Glutamatergic neuron (in vitro differentiated cells): ENCODE results near the gene ADORA1. TPM values are rescaled to one million over a fixed set of nuclear protein-coding genes. Genes with fewer than 3 reads are reported as not detected.

Experiments used
- DNase-seq: peaks from one replicate; pipeline ENCODE4 v3.0.0; 2022
- H3K27ac Mint-ChIP-seq: one replicate; pipeline ENCODE4 v1.8.0; 2020; ENCODE audit warnings: mild to moderate bottlenecking, mixed read lengths, inconsistent platforms; ENCODE audit not compliant: unreplicated experiment
- H3K27me3 Mint-ChIP-seq: one replicate; pipeline ENCODE4 v1.8.0; 2020; ENCODE audit warnings: mild to moderate bottlenecking, moderate library complexity, mixed read lengths, inconsistent platforms; ENCODE audit not compliant: unreplicated experiment
- H3K36me3 Mint-ChIP-seq: one replicate; pipeline ENCODE4 v1.8.0; 2020; ENCODE audit warnings: mild to moderate bottlenecking, mixed read lengths, inconsistent platforms; ENCODE audit not compliant: unreplicated experiment
- H3K4me1 Mint-ChIP-seq: one replicate; pipeline ENCODE4 v1.8.0; 2020; ENCODE audit warnings: mild to moderate bottlenecking, low read depth, mixed read lengths, inconsistent platforms; ENCODE audit not compliant: unreplicated experiment
- H3K4me3 Mint-ChIP-seq: one replicate; pipeline ENCODE4 v1.8.0; 2020; ENCODE audit warnings: mild to moderate bottlenecking, mixed read lengths, inconsistent platforms; ENCODE audit not compliant: unreplicated experiment
- H3K9me3 Mint-ChIP-seq: one replicate; pipeline ENCODE4 v1.8.0; 2020; ENCODE audit warnings: mild to moderate bottlenecking, moderate library complexity, mixed read lengths, inconsistent platforms; ENCODE audit not compliant: unreplicated experiment
- total RNA-seq: library from RNA; stranded (reverse); fragmentation: NEBNext Ultra II Directional; extraction: Animal tissue kit (Norgen Biotek cat#: 25700); gene quantifications from one replicate; pipeline ENCODE4 v1.2.1, GENCODE V29; 2021; ENCODE audit not compliant: unreplicated experiment
- TF ChIP-seq, protein P1 (sequence below): fragments of 200-600 bp; sonication (generic); IDR thresholded peaks from one replicate; pipeline ENCODE4 v1.5.0; 2021; ENCODE audit not compliant: partially characterized antibody, unreplicated experiment

ADORA1 gene
- total RNA-seq, 1 donor from 2014 or later, result 1.2 TPM

DNA sequence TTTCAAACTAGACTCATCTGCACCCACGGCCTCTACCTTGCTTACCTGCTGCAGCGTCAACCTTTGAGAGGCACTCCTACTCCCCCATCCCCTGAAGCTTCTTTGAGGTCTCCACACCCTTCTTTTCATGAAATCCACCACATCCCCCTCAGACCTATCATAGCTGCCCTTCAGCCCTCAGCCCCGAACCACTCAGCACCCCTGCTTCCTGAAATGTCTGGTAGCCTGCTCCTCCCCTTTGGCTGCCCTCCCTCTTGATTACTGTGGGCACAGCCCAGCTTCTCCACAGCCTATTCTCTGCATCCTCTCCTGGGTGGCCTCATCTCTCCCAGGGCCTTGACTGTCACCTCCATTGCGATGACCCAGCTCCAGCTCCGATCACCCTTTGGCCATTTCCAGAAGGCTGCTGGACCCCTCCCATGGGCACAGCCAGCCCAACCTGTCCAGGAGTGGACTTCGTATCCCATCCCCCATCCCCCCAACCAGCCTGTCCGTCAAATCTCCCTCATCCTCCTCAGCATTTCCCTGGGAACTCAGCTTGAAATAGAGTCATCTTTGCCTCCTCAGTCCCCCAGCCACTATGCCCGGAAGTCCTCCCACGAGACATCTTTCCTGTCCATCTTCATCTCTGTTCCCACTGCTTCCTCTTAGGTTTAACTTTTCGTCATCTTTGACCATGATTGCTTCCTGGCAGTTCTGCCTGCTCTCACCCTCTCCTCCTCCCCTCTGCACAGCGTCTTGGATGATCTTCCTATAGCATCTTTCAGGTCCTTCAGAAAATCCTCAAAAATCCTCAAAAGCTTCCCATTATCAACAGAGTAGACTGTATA lies 6.1 kb upstream of the ADORA1 start:
- Mint-ChIP-seq H3K9me3 (peaks cover 5% of the 10 kb centered on the region), H3K27ac (no peak overlapping the region), H3K27me3 (peaks cover 10% of the 10 kb centered on the region), H3K36me3 (no peaks in the 10 kb centered on the region), H3K4me3 (no peak overlapping the region), H3K4me1 (peaks cover 7% of the 10 kb centered on the region)
- no peak for DNase-seq
- TF ChIP-seq, protein P1, sequence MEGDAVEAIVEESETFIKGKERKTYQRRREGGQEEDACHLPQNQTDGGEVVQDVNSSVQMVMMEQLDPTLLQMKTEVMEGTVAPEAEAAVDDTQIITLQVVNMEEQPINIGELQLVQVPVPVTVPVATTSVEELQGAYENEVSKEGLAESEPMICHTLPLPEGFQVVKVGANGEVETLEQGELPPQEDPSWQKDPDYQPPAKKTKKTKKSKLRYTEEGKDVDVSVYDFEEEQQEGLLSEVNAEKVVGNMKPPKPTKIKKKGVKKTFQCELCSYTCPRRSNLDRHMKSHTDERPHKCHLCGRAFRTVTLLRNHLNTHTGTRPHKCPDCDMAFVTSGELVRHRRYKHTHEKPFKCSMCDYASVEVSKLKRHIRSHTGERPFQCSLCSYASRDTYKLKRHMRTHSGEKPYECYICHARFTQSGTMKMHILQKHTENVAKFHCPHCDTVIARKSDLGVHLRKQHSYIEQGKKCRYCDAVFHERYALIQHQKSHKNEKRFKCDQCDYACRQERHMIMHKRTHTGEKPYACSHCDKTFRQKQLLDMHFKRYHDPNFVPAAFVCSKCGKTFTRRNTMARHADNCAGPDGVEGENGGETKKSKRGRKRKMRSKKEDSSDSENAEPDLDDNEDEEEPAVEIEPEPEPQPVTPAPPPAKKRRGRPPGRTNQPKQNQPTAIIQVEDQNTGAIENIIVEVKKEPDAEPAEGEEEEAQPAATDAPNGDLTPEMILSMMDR, result no peak

DNA sequence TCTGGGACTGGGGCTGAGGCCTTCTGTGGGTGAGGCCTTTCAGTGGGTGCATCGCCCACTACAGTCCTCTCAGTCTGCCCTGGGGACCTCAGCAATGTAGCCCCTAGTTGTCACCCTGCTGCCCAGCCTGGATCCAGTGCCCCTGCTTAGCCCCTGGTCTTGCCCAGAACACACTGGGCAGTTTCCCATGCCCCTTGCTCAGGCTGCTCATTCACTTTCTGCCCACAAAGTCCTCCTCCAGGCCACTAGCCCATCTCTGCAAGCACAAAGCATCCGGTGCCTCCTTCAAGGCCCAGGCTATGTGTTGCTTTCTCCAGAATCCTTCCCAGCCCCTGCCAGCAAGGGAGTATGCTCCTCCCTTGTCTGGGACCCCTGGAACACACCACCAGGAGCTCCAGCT lies 5.4 kb upstream of the ADORA1 start:
- Mint-ChIP-seq H3K36me3 (no peaks in the 10 kb centered on the region), H3K27me3 (peaks cover 15% of the 10 kb centered on the region), H3K9me3 (peaks cover 5% of the 10 kb centered on the region), H3K4me3 (no peak overlapping the region), H3K4me1 (peaks cover 11% of the 10 kb centered on the region), H3K27ac (no peak overlapping the region)
- DNase-seq, result no peak
- TF ChIP-seq, protein P1, result no peak

DNA sequence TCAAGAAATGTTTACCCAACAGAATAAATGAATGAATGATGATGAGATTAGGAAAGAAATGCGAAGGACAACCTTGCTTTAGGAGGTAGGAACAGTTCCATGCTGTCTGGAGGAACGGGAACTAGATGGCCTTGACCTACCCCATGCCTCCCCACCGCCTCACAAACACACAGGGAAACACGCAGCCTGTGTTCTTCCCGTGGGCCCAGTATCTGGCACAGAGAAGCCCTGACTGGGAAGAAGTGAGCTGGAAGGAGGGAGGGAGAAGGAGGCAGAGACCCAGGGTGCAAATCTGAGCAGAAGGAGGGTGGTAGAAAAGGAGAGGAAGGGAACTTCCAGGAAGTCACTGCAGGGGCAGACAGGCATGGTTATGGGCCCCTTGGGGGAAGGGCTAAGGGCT lies 3.5 kb upstream of the ADORA1 start:
- Mint-ChIP-seq H3K36me3 (no peaks in the 10 kb centered on the region), H3K27ac (no peak overlapping the region), H3K9me3 (peaks cover 4% of the 10 kb centered on the region), H3K4me1 (peaks cover 11% of the 10 kb centered on the region), H3K4me3 (no peak overlapping the region), H3K27me3 (peaks cover 21% of the 10 kb centered on the region)
- TF ChIP-seq, protein P1, result no peak
- DNase-seq, result no peak

DNA sequence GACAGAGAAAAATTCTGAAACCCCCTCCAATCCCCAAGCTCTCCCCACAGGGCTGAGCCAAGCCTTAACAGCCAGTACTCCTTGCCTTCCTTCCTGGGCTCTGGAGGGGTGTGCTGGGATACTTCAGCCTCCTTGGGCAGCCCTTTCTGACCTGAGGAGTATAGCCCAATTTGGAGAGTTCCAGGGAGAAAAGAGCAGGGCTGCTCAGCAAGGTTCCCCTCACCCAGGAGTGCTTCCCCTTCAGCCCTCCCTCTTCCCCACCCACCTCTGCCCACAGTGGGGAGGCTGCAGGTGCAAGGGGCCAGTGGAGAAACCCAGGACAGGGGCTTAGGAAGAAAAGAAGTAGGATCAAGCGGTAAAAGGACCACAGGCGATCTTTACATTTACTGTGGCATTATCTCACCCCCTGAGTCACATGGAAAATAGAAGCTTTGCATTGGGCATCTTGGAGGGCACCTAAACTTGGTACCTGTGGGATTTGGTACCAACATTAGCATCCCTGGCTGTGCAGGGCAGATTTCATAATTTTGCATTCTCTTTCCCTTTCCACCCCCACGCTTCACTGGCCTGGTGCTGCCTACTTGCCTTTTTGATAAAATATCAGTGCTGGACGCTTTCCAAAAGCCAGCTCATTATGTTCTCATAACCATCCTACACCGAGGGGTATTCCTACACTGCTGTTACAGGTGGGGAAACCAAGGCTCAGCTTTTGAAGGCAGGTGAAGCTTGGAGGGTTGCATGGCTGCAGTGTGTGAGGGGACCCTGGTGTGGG lies 2.8 kb upstream of the ADORA1 start:
- H3K4me3 Mint-ChIP-seq, result no peak overlapping the region
- TF ChIP-seq, protein P1, result no peak
- peaks cover 3% of the 10 kb centered on the region for H3K9me3 Mint-ChIP-seq
- H3K36me3 Mint-ChIP-seq, result no peaks in the 10 kb centered on the region
- peaks cover 23% of the 10 kb centered on the region for H3K27me3 Mint-ChIP-seq
- DNase-seq, result no peak
- no peak overlapping the region for H3K27ac Mint-ChIP-seq
- peaks cover 11% of the 10 kb centered on the region for H3K4me1 Mint-ChIP-seq
